Sigmoid colon (tissue), 7 donors: Measurements from ENCODE around the gene SLC30A7. TPM values are rescaled to one million over a fixed set of nuclear protein-coding genes. Genes with fewer than 3 reads are reported as not detected.
"Not testable (repeated sequence)": the region's sequence is repeated elsewhere in the genome, so short reads cannot be mapped to it uniquely, and the experiment has no call there.

Source experiments
- DNase-seq: peaks from one replicate; pipeline ENCODE4 v3.0.0-alpha.2; 2019
- H3K27ac ChIP-seq, 4 donors: fragments of 200-600 bp; sonication (generic); one replicate each; pipeline ENCODE4 v1.5.1; 2016 to 2019; ENCODE audit warnings: mild to moderate bottlenecking in 1 of 4
- H3K27me3 ChIP-seq, 3 donors: fragments of 200-600 bp; sonication (generic); one replicate each; pipeline ENCODE4 v1.5.1; 2019; ENCODE audit warnings: mild to moderate bottlenecking in 1 of 3
- H3K36me3 ChIP-seq, 4 donors: fragments of 200-600 bp; sonication (generic); one replicate each; pipeline ENCODE4 v1.5.1; 2016 to 2019
- H3K4me1 ChIP-seq, 4 donors: fragments of 200-600 bp; sonication (generic); one replicate each; pipeline ENCODE4 v1.5.1; 2017 to 2019
- H3K4me3 ChIP-seq, 4 donors: fragments of 200-600 bp; sonication (generic); one replicate each; pipeline ENCODE4 v1.5.1; 2017 to 2019; ENCODE audit warnings: mild to moderate bottlenecking in 2 of 4, moderate library complexity in 1 of 4
- H3K9me3 ChIP-seq, 4 donors: fragments of 200-600 bp in 3 of 4; sonication (generic) in 3 of 4; one replicate each; pipeline versions ENCODE4 v1.5.1 to v1.6.1; 2013 to 2019
- CTCF ChIP-seq, 4 experiments: fragments of 450-650 bp in 3 of 4; fragments of 200-600 bp in 1 of 4; IDR thresholded peaks; one replicate each; pipeline ENCODE4 v1.5.1; 2016 to 2019; ENCODE audit warnings: antibody characterized with exemption in 4 of 4, mild to moderate bottlenecking in 3 of 4, moderate library complexity in 2 of 4
- EP300 ChIP-seq, 4 donors: sonication (generic); formaldehyde crosslinking; IDR thresholded peaks; one replicate each; pipeline ENCODE4 v1.6.1; 2017; ENCODE audit warnings: antibody characterized with exemption in 4 of 4
- POLR2A ChIP-seq, 2 donors: fragments of 450-650 bp; IDR thresholded peaks; one replicate each; pipeline ENCODE4 v1.6.1; 2016; ENCODE audit warnings: antibody characterized with exemption in 2 of 2, mild to moderate bottlenecking in 2 of 2, moderate library complexity in 2 of 2
- POLR2AphosphoS5 ChIP-seq, 4 donors: sonication (generic); formaldehyde crosslinking; IDR thresholded peaks; one replicate each; pipeline ENCODE4 v1.6.1; 2017; ENCODE audit warnings: antibody characterized with exemption in 4 of 4
- WGBS, 2 donors: extraction: QIAGEN DNeasy Blood & Tissue Kit; methylation state at CpG; one replicate each; pipeline ENCODE4 v1.1.7; 2013; 5-methylcytosine and 5-hydroxymethylcytosine counted together
- intact Hi-C: fragments of 100-400 bp; cut with DNase I; formaldehyde crosslinking; loops from one replicate; pipeline ENCODE4 v1.15.1; 2023
- polyA plus RNA-seq, 3 donors: library from polyadenylated mRNA; stranded (reverse); fragments of 200-250 nt; gene quantifications; one replicate each; pipeline ENCODE4 v1.2.3, GENCODE V29; 2013
- total RNA-seq, 4 donors: library from RNA; depleted of rRNA; stranded (reverse); fragments of >200 nt; gene quantifications; one replicate each; pipeline ENCODE4 v1.1.0, GENCODE V29; 2016
- donor health status: healthy with polysubstance abuse.
- donor health status: Bipolar disorder and iron deficiency.
- donor health status: healthy.

Gene SLC30A7
- total and polyA plus RNA-seq, 7 donors, result 0.92 to 16.7 (median 10.9) TPM

- H3K4me1 ChIP-seq, result peaks cover 0 to 7% (median 0%) of the 10 kb centered on the region in 4 donors
- no peak for DNase-seq
- H3K4me3 ChIP-seq, result no peak overlapping the region
- no peak for TF ChIP-seq POLR2A (IDR thresholded peaks at IDR 0.05)
- no peak for TF ChIP-seq CTCF (IDR thresholded peaks at IDR 0.05)
- TF ChIP-seq EP300 (IDR thresholded peaks at IDR 0.05), result no peak
- no peak for TF ChIP-seq POLR2AphosphoS5 (IDR thresholded peaks at IDR 0.05)
- 97 to 98% methylated on average over 4 of the region's 4 CpGs for WGBS, 2 donors
- intact Hi-C loops, result no loop called here
- H3K27ac ChIP-seq, result no peak overlapping the region
- no peaks in the 10 kb centered on the region for H3K9me3 ChIP-seq
- H3K36me3 ChIP-seq, result peaks cover 0 to 10% (median 0%) of the 10 kb centered on the region in 4 donors
- H3K27me3 ChIP-seq, result no peaks in the 10 kb centered on the region
Measured at GRCh38 chr1:100952104-100952745, 56.3 kb downstream of the SLC30A7 start.

GRCh38 chr1:100952970-100953369 lies 57.1 kb downstream of the SLC30A7 start:
- H3K27me3 ChIP-seq, DNase-seq, H3K4me3 ChIP-seq, intact Hi-C loops, H3K27ac ChIP-seq, H3K9me3 ChIP-seq, H3K4me1 ChIP-seq: not testable (repeated sequence)
- 74 to 75% methylated on average over 1 of the region's 1 CpG for WGBS, 2 donors
- peaks cover 0 to 10% (median 0%) of the 10 kb centered on the region in 4 donors for H3K36me3 ChIP-seq

GRCh38 chr1:100953960-100954730 lies 58.3 kb downstream of the SLC30A7 start:
- H3K36me3 ChIP-seq, result peaks cover 0 to 10% (median 0%) of the 10 kb centered on the region in 4 donors
- no peak for TF ChIP-seq CTCF (IDR thresholded peaks at IDR 0.05)
- TF ChIP-seq POLR2AphosphoS5 (IDR thresholded peaks at IDR 0.05), result no peak
- no peak for TF ChIP-seq POLR2A (IDR thresholded peaks at IDR 0.05)
- TF ChIP-seq EP300 (IDR thresholded peaks at IDR 0.05), result no peak
- H3K9me3 ChIP-seq, result no peaks in the 10 kb centered on the region
- no peaks in the 10 kb centered on the region for H3K27me3 ChIP-seq
- H3K4me1 ChIP-seq, result peaks cover 0 to 7% (median 0%) of the 10 kb centered on the region in 4 donors
- DNase-seq, result no peak
- H3K4me3 ChIP-seq, result no peak overlapping the region
- H3K27ac ChIP-seq, result no peak overlapping the region
- intact Hi-C loops, result no loop called here
- WGBS, 2 donors, result 86 to 88% methylated on average over 2 of the region's 2 CpGs

- Histone ChIP-seq H3K9me3 (no peaks in the 10 kb centered on the region), H3K4me3 (no peak overlapping the region), H3K4me1 (peaks cover 0 to 7% (median 0%) of the 10 kb centered on the region in 4 donors), H3K27me3 (no peaks in the 10 kb centered on the region), H3K36me3 (peaks cover 0 to 10% (median 0%) of the 10 kb centered on the region in 4 donors), H3K27ac (no peak overlapping the region)
- no peak for DNase-seq
- 62 to 69% methylated on average over 1 of the region's 1 CpG for WGBS, 2 donors
- intact Hi-C loops, result no loop called here
- TF ChIP-seq POLR2AphosphoS5 (IDR thresholded peaks at IDR 0.05) (no peak), EP300 (IDR thresholded peaks at IDR 0.05) (no peak), CTCF (IDR thresholded peaks at IDR 0.05) (no peak), POLR2A (IDR thresholded peaks at IDR 0.05) (no peak)
Measured at GRCh38 chr1:100955322-100955721, 59.4 kb downstream of the SLC30A7 start.

- Histone ChIP-seq H3K36me3 (peaks cover 0 to 8% (median 0%) of the 10 kb centered on the region in 4 donors), H3K4me1 (peaks cover 0 to 7% (median 0%) of the 10 kb centered on the region in 4 donors), H3K9me3 (no peaks in the 10 kb centered on the region), H3K4me3 (no peak overlapping the region), H3K27ac (no peak overlapping the region), H3K27me3 (no peaks in the 10 kb centered on the region)
- WGBS, 2 donors, result 91 to 97% methylated on average over 5 of the region's 5 CpGs
- DNase-seq, result no peak
- TF ChIP-seq EP300 (IDR thresholded peaks at IDR 0.05), result no peak
- TF ChIP-seq POLR2A (IDR thresholded peaks at IDR 0.05), result no peak
- intact Hi-C loops, result no loop called here
Measured at GRCh38 chr1:100959502-100960060, 63.7 kb downstream of the SLC30A7 start.
